ENCODE results near the gene RBM39. TPM values are rescaled to one million over a fixed set of nuclear protein-coding genes. Genes with fewer than 3 reads are reported as not detected.
"Not testable (repeated sequence)": the region's sequence is repeated elsewhere in the genome, so short reads cannot be mapped to it uniquely, and the experiment has no call there.

Gene RBM39
- total and polyA plus RNA-seq, 7 donors = 93.0 to 171 (median 136) TPM

- DNase-seq (no peak), ATAC-seq (no peak)
- peaks cover 14 to 100% of the 10 kb centered on the region in 2 donors for H3K36me3 ChIP-seq (ENCODE audit: insufficient read depth in 1 of 2, low read depth in 1 of 2)
- TF ChIP-seq CTCF (IDR thresholded peaks at IDR 0.05) = no peak
- no peaks in the 10 kb centered on the region for H3K9me3 ChIP-seq
- WGBS, 3 donors = 92 to 96% (median 93%) methylated on average over 20 of the region's 20 CpGs
- intact Hi-C loops (cut with DNase I) = no loop called here
- H3K4me3 ChIP-seq = no peak overlapping the region
- no peak overlapping the region for H3K27ac ChIP-seq
- no peaks in the 10 kb centered on the region for H3K27me3 ChIP-seq (ENCODE audit: insufficient read depth in 3 of 3, low read length in 2 of 3)
- H3K4me1 ChIP-seq = peaks cover 52% of the 10 kb centered on the region
These were observed 15.0 kb downstream of the RBM39 start for GRCh38 chr20:35726842-35727711.

- 77 to 85% (median 78%) methylated on average over 13 of the region's 13 CpGs for WGBS, 3 donors
- ATAC-seq (no peak), DNase-seq (no peak)
- Histone ChIP-seq H3K4me3 (no peak overlapping the region), H3K27me3 (ENCODE audit: insufficient read depth in 3 of 3, low read length in 2 of 3) (no peaks in the 10 kb centered on the region), H3K9me3 (no peaks in the 10 kb centered on the region), H3K27ac (no peak overlapping the region), H3K4me1 (peaks cover 51% of the 10 kb centered on the region), H3K36me3 (ENCODE audit: insufficient read depth in 1 of 2, low read depth in 1 of 2) (peaks cover 11 to 100% of the 10 kb centered on the region in 2 donors)
- intact Hi-C loops (cut with DNase I) = no loop called here
- TF ChIP-seq CTCF (IDR thresholded peaks at IDR 0.05) = no peak
These were observed 17.5 kb downstream of the RBM39 start for GRCh38 chr20:35724321-35725230.

- intact Hi-C loops (cut with DNase I); H3K4me3 ChIP-seq; H3K9me3 ChIP-seq; H3K27ac ChIP-seq; ATAC-seq; DNase-seq; H3K27me3 ChIP-seq (ENCODE audit: insufficient read depth in 3 of 3, low read length in 2 of 3): not testable (repeated sequence)
- WGBS, 3 donors = 84 to 94% (median 87%) methylated on average over 11 to 12 of the region's 12 CpGs
- Histone ChIP-seq H3K4me1 (peaks cover 57% of the 10 kb centered on the region), H3K36me3 (ENCODE audit: insufficient read depth in 1 of 2, low read depth in 1 of 2) (peaks cover 11 to 100% of the 10 kb centered on the region in 2 donors)
These were observed 18.3 kb downstream of the RBM39 start for GRCh38 chr20:35723652-35724320.

- H3K4me3 ChIP-seq; intact Hi-C loops (cut with DNase I); DNase-seq; H3K27me3 ChIP-seq (ENCODE audit: insufficient read depth in 3 of 3, low read length in 2 of 3); H3K9me3 ChIP-seq: not testable (repeated sequence)
- Histone ChIP-seq H3K4me1 (peaks cover 63% of the 10 kb centered on the region), H3K36me3 (ENCODE audit: insufficient read depth in 1 of 2, low read depth in 1 of 2) (peaks cover 11 to 100% of the 10 kb centered on the region in 2 donors), H3K27ac (peak overlapping the region; percentile 1)
- WGBS, 3 donors = 72 to 86% (median 77%) methylated on average over 4 of the region's 4 CpGs
- peak in 1 of 4 donors; percentile 4 for ATAC-seq
These were observed 18.8 kb downstream of the RBM39 start for GRCh38 chr20:35723275-35723639.

- peak overlapping the region; percentile 25 for H3K27ac ChIP-seq
- DNase-seq (no peak), ATAC-seq (no peak)
- H3K27me3 ChIP-seq (ENCODE audit: insufficient read depth in 3 of 3, low read length in 2 of 3) = no peaks in the 10 kb centered on the region
- peaks cover 70% of the 10 kb centered on the region for H3K4me1 ChIP-seq
- no peaks in the 10 kb centered on the region for H3K9me3 ChIP-seq
- peaks cover 11 to 100% of the 10 kb centered on the region in 2 donors for H3K36me3 ChIP-seq (ENCODE audit: insufficient read depth in 1 of 2, low read depth in 1 of 2)
- H3K4me3 ChIP-seq = peak overlapping the region; percentile 16
- WGBS, 3 donors = 65 to 81% (median 71%) methylated on average over 3 of the region's 3 CpGs
- TF ChIP-seq CTCF (IDR thresholded peaks at IDR 0.05) = no peak
- intact Hi-C loops (cut with DNase I) = no loop called here
These were observed 20.4 kb downstream of the RBM39 start for GRCh38 chr20:35721621-35722020.
